GM18508 (cell line): ENCODE measurements around the gene CGB5.
"Not testable (repeated sequence)": the region's sequence is repeated elsewhere in the genome, so short reads cannot be mapped to it uniquely, and the experiment has no call there.

Source experiments
- ATAC-seq: cut with Tn5 transposase; IDR thresholded peaks from one replicate; pipeline ENCODE4 v1.9.1; 2021; ENCODE audit warnings: moderate number of reproducible peaks; ENCODE audit not compliant: insufficient read depth, unreplicated experiment

Gene CGB5

GRCh38 chr19:49056902-49057596 lies 13.4 kb downstream of the CGB5 start:
- ATAC-seq = not testable (repeated sequence)

DNA sequence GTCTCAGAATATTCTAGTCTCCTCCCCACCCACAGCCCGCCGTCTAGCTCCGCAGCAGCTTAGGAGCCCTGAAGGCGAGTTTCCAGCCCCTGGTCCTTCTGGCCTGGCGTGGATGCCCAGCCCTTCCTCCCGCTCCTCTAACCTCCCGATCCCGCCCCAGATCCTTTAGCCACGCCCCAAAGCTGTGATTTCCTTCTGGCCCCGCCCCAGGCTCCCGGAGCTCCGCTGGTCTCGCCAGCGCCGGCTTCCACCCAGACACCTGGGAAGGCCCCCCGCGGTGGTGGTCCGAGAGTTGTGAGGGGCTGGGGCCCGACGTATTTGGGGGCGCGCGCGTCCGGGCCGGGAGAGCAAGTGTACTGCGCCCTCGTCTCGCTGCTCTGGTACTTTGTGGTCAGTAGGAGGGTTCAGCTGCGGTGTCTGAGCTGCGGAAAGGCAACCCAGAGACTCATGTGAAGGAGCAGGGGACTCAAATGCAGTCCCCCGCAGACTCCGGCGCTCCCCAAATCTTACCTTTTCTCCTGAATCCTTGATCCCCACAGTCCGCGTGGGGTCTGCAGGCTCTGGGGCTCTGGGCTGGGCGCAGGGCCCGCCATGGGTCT lies 14.1 kb downstream of the CGB5 start, which contains the start of gene CGB7:
Gene CGB7 (minus strand): TSS at position 114 of the 599 bp plus-strand sequence. CDS start 2,374 bp downstream, outside the sequence.
- ATAC-seq = no peak

DNA sequence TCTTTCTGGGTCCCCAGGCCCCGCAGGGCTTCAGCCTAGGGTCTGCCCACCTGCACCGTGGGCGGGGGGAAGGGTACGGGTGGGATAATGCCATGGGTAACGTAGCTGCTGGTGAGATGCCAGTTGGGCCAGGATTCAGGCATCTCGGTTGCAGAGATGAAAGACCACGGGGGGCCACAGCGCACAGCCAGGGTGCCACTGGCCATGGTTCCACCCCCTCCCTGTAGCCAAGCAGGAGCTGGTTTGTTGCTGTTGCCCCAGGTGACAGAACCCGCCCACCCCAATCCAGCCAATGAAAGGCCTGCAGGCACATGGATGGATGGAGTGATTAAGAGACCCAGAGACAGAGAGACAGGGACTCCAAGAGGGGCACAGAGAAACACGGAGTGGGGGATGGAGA lies 14.9 kb downstream of the CGB5 start:
- ATAC-seq = no peak

- no peak for ATAC-seq
These were observed 15.4 kb downstream of the CGB5 start for GRCh38 chr19:49059053-49059452.

DNA sequence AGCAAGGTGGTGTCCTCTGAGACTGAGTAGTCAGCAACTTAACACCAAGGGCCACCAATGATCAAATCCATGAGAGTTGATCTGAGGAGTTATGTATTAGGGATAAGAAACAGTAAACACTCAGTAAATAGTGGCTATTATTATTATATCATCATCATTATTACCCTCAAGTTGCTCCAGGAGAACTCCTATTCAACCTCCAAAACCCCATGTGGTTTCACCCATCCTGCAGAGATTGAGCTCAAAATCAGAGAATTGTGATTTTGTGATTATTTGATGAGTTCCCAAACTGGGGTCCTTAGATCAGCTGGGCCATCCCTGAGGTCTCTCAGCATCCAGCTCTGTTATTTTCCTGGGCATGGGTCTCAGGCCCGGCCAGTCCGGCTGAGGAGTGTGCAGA lies 17.4 kb downstream of the CGB5 start:
- ATAC-seq = no peak

GRCh38 chr19:49061445-49061844 lies 17.8 kb downstream of the CGB5 start:
- no peak for ATAC-seq

- ATAC-seq = no peak
These were observed 20.5 kb downstream of the CGB5 start for GRCh38 chr19:49064029-49064629.

- ATAC-seq = no peak
These were observed 21.3 kb downstream of the CGB5 start, which contains the start of gene NTF4 for GRCh38 chr19:49064768-49065611. Gene NTF4, minus strand, starts transcription at chr19:49064818. Its CDS starts 2,821 bp downstream, at chr19:49061997.

GRCh38 chr19:49065905-49066512 lies 22.4 kb downstream of the CGB5 start:
- no peak for ATAC-seq

DNA sequence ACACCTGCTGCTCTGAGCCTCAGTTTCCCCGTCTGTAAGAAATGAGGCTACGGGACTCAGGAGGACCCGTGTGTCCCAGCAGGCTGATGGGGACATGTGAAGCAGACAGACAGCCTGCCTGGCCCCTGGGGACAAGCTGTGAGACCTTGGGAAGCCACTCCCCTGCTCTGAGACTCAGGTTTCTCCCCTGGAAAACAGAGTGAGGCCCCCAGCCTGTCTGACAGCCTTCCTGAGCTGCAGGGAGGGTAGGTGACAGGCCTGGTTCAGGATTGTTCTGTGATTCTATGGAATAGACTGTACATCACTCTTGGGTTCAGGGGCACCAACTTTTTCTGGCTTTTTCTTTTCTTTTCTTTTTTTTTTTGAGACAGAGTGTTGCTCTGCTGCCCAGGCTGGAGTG lies 23.9 kb downstream of the CGB5 start:
- no peak for ATAC-seq

DNA sequence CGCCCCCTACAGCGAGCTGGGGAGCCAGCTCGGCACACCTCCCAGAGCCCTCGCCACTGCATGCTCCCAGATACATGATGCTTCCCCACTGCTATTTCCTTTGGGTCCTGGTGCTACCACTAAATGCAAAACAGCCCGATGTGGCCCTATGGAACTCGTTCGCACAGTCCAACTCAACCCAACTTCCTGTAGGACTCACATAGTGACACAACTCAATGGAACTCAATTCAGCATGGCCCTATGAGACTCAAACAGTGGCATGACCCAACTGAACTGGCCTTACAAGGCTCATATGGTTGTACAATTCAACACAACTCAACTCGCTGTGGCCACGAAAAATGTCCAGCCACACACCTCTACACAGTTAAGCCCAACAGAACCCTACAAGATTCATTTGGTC lies 25.4 kb downstream of the CGB5 start:
- no peak for ATAC-seq

GRCh38 chr19:49070416-49070815 lies 26.8 kb downstream of the CGB5 start:
- no peak for ATAC-seq

DNA sequence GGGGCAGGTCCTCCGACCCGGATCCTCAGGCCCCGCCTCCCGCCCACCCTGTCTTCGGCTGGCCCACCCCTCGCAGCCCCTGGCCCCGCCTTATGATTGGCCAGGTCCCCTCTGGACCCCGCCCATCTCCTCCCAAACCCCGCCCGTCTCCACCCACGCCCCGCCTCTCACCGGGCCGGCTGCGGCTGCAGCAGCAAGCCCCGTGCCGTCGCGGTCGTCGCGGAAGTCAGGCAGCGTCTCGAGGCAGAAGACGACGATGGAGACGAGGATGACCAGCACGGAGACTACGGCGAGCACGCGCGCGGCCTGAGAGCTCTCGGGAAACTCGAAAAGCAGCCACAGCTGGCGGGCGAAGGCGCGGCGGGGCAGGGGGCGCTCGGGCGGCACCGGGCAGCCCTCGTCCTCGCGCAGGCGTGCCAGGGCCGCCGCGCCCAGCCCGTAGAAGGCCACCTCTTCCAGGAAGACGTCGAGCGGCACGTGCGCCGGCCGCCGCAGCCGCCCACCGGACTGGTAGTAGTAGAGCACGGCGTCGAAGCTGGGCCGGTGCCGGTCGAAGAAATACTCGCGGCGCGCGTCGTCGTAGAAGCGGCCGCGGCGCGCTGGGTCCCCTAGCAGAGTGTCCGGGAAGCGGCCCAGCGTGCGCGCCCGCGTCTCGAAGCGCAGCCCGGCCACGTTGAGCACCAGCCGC lies 28.4 kb downstream of the CGB5 start:
- no peak for ATAC-seq

GRCh38 chr19:49073514-49074378 lies 30.1 kb downstream of the CGB5 start:
- ATAC-seq = no peak

DNA sequence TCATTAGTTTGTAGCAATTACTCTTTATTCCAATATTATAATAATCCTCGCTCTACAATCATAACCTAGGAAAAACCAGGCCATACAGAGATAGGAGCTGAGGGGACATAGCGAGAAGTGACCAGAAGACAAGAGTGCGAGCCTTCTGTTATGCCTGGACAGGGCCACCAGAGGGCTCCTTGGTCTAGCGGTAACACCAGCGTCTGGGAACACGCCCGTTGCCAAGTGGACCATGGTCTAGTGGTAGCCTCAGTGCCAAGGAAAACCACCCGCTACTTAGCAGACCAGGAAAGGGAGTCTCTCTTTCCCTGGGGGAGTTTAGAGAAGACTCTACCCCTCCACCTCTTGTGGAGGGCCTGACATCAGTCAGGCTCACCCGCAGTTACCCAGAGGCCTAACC lies 31.2 kb downstream of the CGB5 start:
- ATAC-seq = not testable (repeated sequence)

- no peak for ATAC-seq
These were observed 36.7 kb downstream of the CGB5 start for GRCh38 chr19:49080392-49080791.

- no peak for ATAC-seq
These were observed 37.6 kb downstream of the CGB5 start for GRCh38 chr19:49081273-49081672.

GRCh38 chr19:49084206-49085019 lies 40.8 kb downstream of the CGB5 start:
- ATAC-seq = no peak
